H1 (cell line): ENCODE measurements around the gene CACNA2D3. TPM values are rescaled to one million over a fixed set of nuclear protein-coding genes. Genes with fewer than 3 reads are reported as not detected.

Experiments used
- CTCF ChIA-PET: fragments of 300-600 bp; sonication (Branson Sonifier 250); formaldehyde crosslinking; loops from one replicate; lab custom pipeline; 2021; ENCODE audit not compliant: partially characterized antibody; lab: Charles Lee
- POLR2A ChIA-PET: fragments of 300-600 bp; sonication (Branson Sonifier 250); formaldehyde crosslinking; loops from one replicate; lab custom pipeline; 2021; ENCODE audit warnings: inconsistent platforms; ENCODE audit not compliant: partially characterized antibody; lab: Charles Lee
- DNase-seq, 2 experiments: peaks; one replicate each; pipeline versions ENCODE4 v3.0.0 to v3.0.0-alpha.2; 2010 to 2022; ENCODE audit warnings: low spot score in 2 of 2, low read depth in 1 of 2, mixed read lengths in 1 of 2
- FAIRE-seq: peaks from 2 replicates; lab custom pipeline; 2011; peaks lifted over from hg19 to GRCh38; lab: Jason Lieb, UNC
- H2AFZ ChIP-seq: 2 replicates; pipeline ENCODE4 v1.8.1; 2012; ENCODE audit warnings: low read length, inconsistent platforms
- H2AK5ac ChIP-seq: 2 replicates; pipeline ENCODE4 v1.6.1; 2013; ENCODE audit warnings: low read depth, low read length
- H2BK120ac ChIP-seq: replicated peaks from 2 replicates; pipeline ENCODE3; 2013; ENCODE audit warnings: low read depth, low read length, inconsistent platforms
- H2BK12ac ChIP-seq: 2 replicates; pipeline ENCODE4 v1.6.1; 2013; ENCODE audit warnings: low read depth, low read length
- H2BK15ac ChIP-seq: 2 replicates; pipeline ENCODE4 v1.6.1; 2013; ENCODE audit warnings: low read length
- H2BK20ac ChIP-seq: 2 replicates; pipeline ENCODE4 v1.6.1; 2013; ENCODE audit warnings: low read length
- H2BK5ac ChIP-seq: 2 replicates; pipeline ENCODE4 v1.6.1; 2013; ENCODE audit warnings: low read depth, low read length
- H3K14ac ChIP-seq: 2 replicates; pipeline ENCODE4 v1.6.1; 2013; ENCODE audit warnings: inconsistent platforms; ENCODE audit not compliant: insufficient read length
- H3K18ac ChIP-seq: 2 replicates; pipeline ENCODE4 v1.6.1; 2013; ENCODE audit warnings: low read length; ENCODE audit errors: extremely low read depth
- H3K23ac ChIP-seq: 2 replicates; pipeline ENCODE4 v1.6.1; 2013; ENCODE audit warnings: inconsistent platforms; ENCODE audit not compliant: insufficient read length
- H3K23me2 ChIP-seq: 2 replicates; pipeline ENCODE4 v1.6.1; 2013; ENCODE audit warnings: low read depth, low read length
- H3K27ac ChIP-seq: 2 replicates; pipeline ENCODE4 v1.6.1; 2011; ENCODE audit warnings: low read depth, low read length, inconsistent platforms
- H3K27me3 ChIP-seq, 4 experiments: replicated peaks in 1 of 4; 1 replicate in 1 of 4; 2 replicates in 3 of 4; pipeline versions ENCODE4 v1.6.1 to v1.8.1; 2011 to 2013; ENCODE audit warnings: low read length in 3 of 4, mild to moderate bottlenecking in 3 of 4, inconsistent platforms in 2 of 4, mixed read lengths in 2 of 4, moderate library complexity in 1 of 4; ENCODE audit not compliant: control insufficient read depth in 3 of 4, insufficient read depth in 3 of 4; ENCODE audit errors: extremely low read depth in 1 of 4
- H3K36me3 ChIP-seq, 4 experiments: 2 replicates each; pipeline versions ENCODE4 v1.6.1 to v1.8.1; 2011 to 2013; ENCODE audit warnings: mild to moderate bottlenecking in 4 of 4, low read length in 3 of 4, moderate library complexity in 2 of 4, control low read depth in 1 of 4, inconsistent platforms in 1 of 4; ENCODE audit not compliant: insufficient read depth in 4 of 4, control insufficient read depth in 2 of 4
- H3K4ac ChIP-seq: replicated peaks from 2 replicates; pipeline ENCODE3; 2013; ENCODE audit warnings: low read length, low read depth, mixed read lengths, inconsistent platforms; ENCODE audit not compliant: insufficient read length
- H3K4me1 ChIP-seq, 4 experiments: replicated peaks in 1 of 4; 1 replicate in 1 of 4; 2 replicates in 3 of 4; pipeline versions ENCODE4 v1.6.1 to v1.8.1; 2011 to 2013; ENCODE audit warnings: low read length in 3 of 4, inconsistent platforms in 2 of 4, mixed read lengths in 1 of 4; ENCODE audit not compliant: insufficient read depth in 4 of 4, control insufficient read depth in 3 of 4
- H3K4me2 ChIP-seq, 2 experiments: 2 replicates each; pipeline versions ENCODE4 v1.6.1 to v1.8.1; 2011 to 2013; ENCODE audit warnings: low read depth in 2 of 2, low read length in 2 of 2, control low read depth in 1 of 2, inconsistent platforms in 1 of 2, mild to moderate bottlenecking in 1 of 2; ENCODE audit not compliant: insufficient read depth in 1 of 2
- H3K4me3 ChIP-seq, 4 experiments: fragments of 200-600, 300-600 bp in 1 of 4; sonication (generic), shearing (Covaris generic), sonication (Bioruptor Twin) in 1 of 4; 2 replicates each; pipeline versions ENCODE4 v1.5.1 to v1.8.1; 2011 to 2016; ENCODE audit warnings: low read length in 4 of 4, low read depth in 3 of 4, control low read depth in 2 of 4, inconsistent platforms in 2 of 4, mild to moderate bottlenecking in 2 of 4, mixed read lengths in 1 of 4, moderate library complexity in 1 of 4; ENCODE audit not compliant: insufficient read depth in 2 of 4; ENCODE audit errors: extremely low read depth in 1 of 4
- H3K56ac ChIP-seq: replicated peaks from 2 replicates; pipeline ENCODE3; 2013; ENCODE audit warnings: low read depth, mild to moderate bottlenecking, mixed read lengths, low read length, inconsistent platforms; ENCODE audit not compliant: insufficient read length
- H3K79me1 ChIP-seq: 2 replicates; pipeline ENCODE4 v1.6.1; 2013; ENCODE audit warnings: low read depth, low read length, control low read depth
- H3K79me2 ChIP-seq, 2 experiments: 2 replicates each; pipeline versions ENCODE4 v1.6.1 to v1.8.1; 2012 to 2013; ENCODE audit warnings: low read length in 2 of 2, mild to moderate bottlenecking in 2 of 2, inconsistent platforms in 1 of 2; ENCODE audit not compliant: insufficient read depth in 2 of 2, control insufficient read depth in 1 of 2
- H3K9ac ChIP-seq, 4 experiments: replicated peaks in 1 of 4; 1 replicate in 1 of 4; 2 replicates in 3 of 4; pipeline versions ENCODE4 v1.6.1 to v1.8.1; 2011 to 2013; ENCODE audit warnings: low read depth in 3 of 4, low read length in 3 of 4, control low read depth in 2 of 4, mild to moderate bottlenecking in 2 of 4, moderate library complexity in 2 of 4, inconsistent platforms in 1 of 4; ENCODE audit errors: extremely low read depth in 1 of 4
- H3K9me3 ChIP-seq, 2 experiments: 2 replicates each; pipeline versions ENCODE4 v1.6.1 to v1.8.1; 2012 to 2013; ENCODE audit warnings: mild to moderate bottlenecking in 2 of 2, moderate library complexity in 2 of 2, control low read depth in 1 of 2, inconsistent platforms in 1 of 2, low read depth in 1 of 2, low read length in 1 of 2, mixed read lengths in 1 of 2; ENCODE audit not compliant: insufficient read depth in 2 of 2
- H4K20me1 ChIP-seq, 2 experiments: replicated peaks in 1 of 2; 2 replicates each; pipeline versions ENCODE3 to v1.8.1; 2011 to 2013; ENCODE audit warnings: inconsistent platforms in 2 of 2, low read length in 2 of 2, mild to moderate bottlenecking in 1 of 2; ENCODE audit not compliant: insufficient read depth in 2 of 2, control insufficient read depth in 1 of 2
- H4K5ac ChIP-seq: 2 replicates; pipeline ENCODE4 v1.6.1; 2013; ENCODE audit warnings: low read length, low read depth, mixed read lengths, inconsistent platforms; ENCODE audit not compliant: insufficient read length
- H4K8ac ChIP-seq: 2 replicates; pipeline ENCODE4 v1.8.0; 2013; ENCODE audit warnings: mild to moderate bottlenecking, moderate library complexity, low read length, inconsistent platforms; ENCODE audit not compliant: insufficient read depth; ENCODE audit errors: extremely low read depth
- H4K91ac ChIP-seq: replicated peaks from 2 replicates; pipeline ENCODE3; 2013; ENCODE audit warnings: low read length, mixed read lengths, inconsistent platforms; ENCODE audit not compliant: insufficient read length
- BCL11A ChIP-seq, 2 experiments: IDR thresholded peaks; one replicate each; pipeline ENCODE4 v1.6.1; 2011; ENCODE audit warnings: low read depth in 2 of 2, low read length in 2 of 2, mild to moderate bottlenecking in 2 of 2
- KDM5A ChIP-seq: fragments of 200-600 bp; IDR thresholded peaks from 2 replicates; pipeline ENCODE4 v1.7.1; 2012; ENCODE audit warnings: mild to moderate bottlenecking, low read length, inconsistent platforms, mixed read lengths
- MAX ChIP-seq: IDR thresholded peaks from 2 replicates; pipeline ENCODE4 v1.6.1; 2012; ENCODE audit warnings: inconsistent platforms
- USF2 ChIP-seq: IDR thresholded peaks from 2 replicates; pipeline ENCODE4 v1.6.1; 2011; ENCODE audit warnings: low read length, improper control_type of control experiment
- WGBS, 2 experiments: shearing (Covaris generic) in 1 of 2; methylation state at CpG; one replicate each; pipeline versions ENCODE4 v1.1.6 to v1.1.7; 2013 to 2015; ENCODE audit warnings: low lambda C conversion rate in 2 of 2, mixed read lengths in 2 of 2, inconsistent platforms in 1 of 2, low coverage in 1 of 2, missing lambda C conversion rate in 1 of 2; ENCODE audit not compliant: insufficient replicate concordance in 2 of 2, insufficient coverage in 1 of 2, insufficient read length in 1 of 2; ENCODE audit errors: extremely low coverage in 1 of 2, missing lambda C conversion rate in 1 of 2; 5-methylcytosine and 5-hydroxymethylcytosine counted together
- polyA plus RNA-seq, 7 experiments: library from polyadenylated mRNA; depleted of rRNA in 3 of 7; stranded (reverse) in 5 of 7; unstranded in 2 of 7; fragments of >200 nt in 5 of 7; fragments of 200-250 nt in 2 of 7; gene quantifications; 1 replicate in 5 of 7; 2 replicates in 1 of 7; 4 replicates in 1 of 7; pipeline versions ENCODE4 v1.2.1 to v1.2.3, GENCODE V29; 2011 to 2013; ENCODE audit warnings: missing spikeins in 2 of 7, mixed read lengths in 2 of 7
- total RNA-seq: library from RNA; stranded (reverse); fragmentation: NEBNext Ultra II Directional; extraction: Animal tissue kit (Norgen Biotek cat#: 25700); gene quantifications from 2 replicates; pipeline ENCODE4 v1.2.1, GENCODE V29; 2021

Gene CACNA2D3
- total and polyA plus RNA-seq, 2 of the 8 experiments (the other 6 are each of a cell fraction or from before 2014, with no cell fraction given) = 1.5 to 1.8 TPM

- Histone ChIP-seq H2AFZ (no peak overlapping the region), H3K4me3 (no peak overlapping the region), H3K9ac (no peak overlapping the region), H3K4me2 (no peak overlapping the region), H4K20me1 (no peaks in the 10 kb centered on the region), H2BK20ac (no peak overlapping the region), H2BK15ac (no peak overlapping the region), H2BK120ac (no peak overlapping the region), H3K79me1 (no peaks in the 10 kb centered on the region), H4K5ac (no peak overlapping the region), H3K23me2 (no peaks in the 10 kb centered on the region), H4K8ac (no peak overlapping the region), H2BK5ac (no peak overlapping the region), H2AK5ac (no peak overlapping the region), H3K14ac (no peak overlapping the region), H3K27ac (no peak overlapping the region), H3K79me2 (no peaks in the 10 kb centered on the region), H3K4me1 (peaks cover 0 to 9% (median 0%) of the 10 kb centered on the region in 4 experiments; a peak in 1 of 7 replicates), H3K4ac (no peak overlapping the region), H3K27me3 (no peaks in the 10 kb centered on the region), H2BK12ac (no peak overlapping the region), H3K56ac (no peak overlapping the region), H4K91ac (no peak overlapping the region), H3K9me3 (peaks cover 0 to 1% of the 10 kb centered on the region in 2 experiments; a peak in 2 of 4 replicates), H3K18ac (no peak overlapping the region), H3K36me3 (no peaks in the 10 kb centered on the region), H3K23ac (no peak overlapping the region)
- ChIA-PET CTCF (interaction anchor here (0.9 to 3.3 kb wide), 5 partner anchors 10 to 359 kb away, joined by 3 to 13 read pairs (median 3); no protein-coding TSS in a partner anchor), POLR2A (interaction anchor here (1.5 kb wide), 1 partner anchor 20 kb away, joined by 4 read pairs; no protein-coding TSS in a partner anchor)
- no peak for TF ChIP-seq KDM5A
- TF ChIP-seq MAX = peak; percentile 60
- 0 out of 2 replicates have a peak, but pooled peaks have one; percentile 19 for TF ChIP-seq USF2
- no peak for TF ChIP-seq BCL11A (IDR thresholded peaks at IDR 0.05; ENCODE audit: low read depth in 2 of 2, low read length in 2 of 2)
- 95% methylated on average over 4 of the region's 4 CpGs; no CpG with 5 or more reads in 1 of the 2 experiments for WGBS, 2 experiments
- no peak for DNase-seq
- FAIRE-seq = no peak
Observed at GRCh38 chr3:54792584-54792983, 670.2 kb downstream of the CACNA2D3 start.
